Mesendoderm (in vitro differentiated cells): ENCODE measurements around the gene TAF10.

ENCODE experiments used
- DNase-seq: peaks from one replicate; pipeline ENCODE4 v3.0.0; 2013
- H2AK5ac ChIP-seq: 2 replicates; pipeline ENCODE4 v1.6.1; 2013; ENCODE audit warnings: low read length, inconsistent platforms
- H2BK120ac ChIP-seq: 2 replicates; pipeline ENCODE4 v1.6.1; 2013; ENCODE audit warnings: low read depth, mild to moderate bottlenecking, low read length, moderate library complexity, mixed read lengths
- H2BK15ac ChIP-seq: replicated peaks from 2 replicates; pipeline ENCODE4 v1.6.1; 2013; ENCODE audit warnings: low read depth, mild to moderate bottlenecking, moderate library complexity
- H2BK5ac ChIP-seq: 2 replicates; pipeline ENCODE4 v1.6.1; 2013; ENCODE audit warnings: low read length, inconsistent platforms
- H3K18ac ChIP-seq: 2 replicates; pipeline ENCODE4 v1.6.1; 2013; ENCODE audit warnings: mild to moderate bottlenecking, low read length, mixed read lengths
- H3K23ac ChIP-seq: one replicate; pipeline ENCODE4 v1.6.1; 2013; ENCODE audit warnings: low read length
- H3K27ac ChIP-seq: 2 replicates; pipeline ENCODE4 v1.5.1; 2013; ENCODE audit warnings: low read depth, mild to moderate bottlenecking, inconsistent platforms, low read length, moderate library complexity
- H3K27me3 ChIP-seq: 2 replicates; pipeline ENCODE4 v1.6.1; 2013; ENCODE audit warnings: low read length, control low read depth, mild to moderate bottlenecking, inconsistent platforms; ENCODE audit not compliant: insufficient read depth, poor library complexity
- H3K36me3 ChIP-seq: 2 replicates; pipeline ENCODE4 v1.6.1; 2013; ENCODE audit warnings: low read length, inconsistent platforms; ENCODE audit not compliant: control insufficient read depth, insufficient read depth
- H3K4ac ChIP-seq: one replicate; pipeline ENCODE4 v1.6.1; 2013; ENCODE audit warnings: low read depth, mild to moderate bottlenecking, low read length, moderate library complexity
- H3K4me1 ChIP-seq: 2 replicates; pipeline ENCODE4 v1.6.1; 2013; ENCODE audit warnings: low read depth, low read length, inconsistent platforms; ENCODE audit not compliant: control insufficient read depth
- H3K4me2 ChIP-seq: 2 replicates; pipeline ENCODE4 v1.6.1; 2013; ENCODE audit warnings: low read length
- H3K4me3 ChIP-seq: 2 replicates; pipeline ENCODE4 v1.5.1; 2013; ENCODE audit warnings: mild to moderate bottlenecking, low read length
- H3K56ac ChIP-seq: one replicate; pipeline ENCODE4 v1.6.1; 2013; ENCODE audit warnings: low read length
- H3K79me1 ChIP-seq: 2 replicates; pipeline ENCODE4 v1.6.1; 2013; ENCODE audit warnings: low read length, inconsistent platforms
- H3K79me2 ChIP-seq: 2 replicates; pipeline ENCODE4 v1.6.1; 2013; ENCODE audit warnings: mild to moderate bottlenecking, low read length; ENCODE audit not compliant: control insufficient read depth, insufficient read depth
- H3K9ac ChIP-seq: 2 replicates; pipeline ENCODE4 v1.6.1; 2013; ENCODE audit warnings: low read length, inconsistent platforms
- H4K5ac ChIP-seq: one replicate; pipeline ENCODE4 v1.6.1; 2013; ENCODE audit warnings: low read length
- H4K8ac ChIP-seq: one replicate; pipeline ENCODE4 v1.6.1; 2013; ENCODE audit warnings: low read depth, mild to moderate bottlenecking, control low read depth, low read length, moderate library complexity
- WGBS: extraction: QIAGEN DNeasy Blood & Tissue Kit; methylation state at CpG from one replicate; pipeline ENCODE4 v1.1.7; 2013; ENCODE audit warnings: low lambda C conversion rate, missing lambda C conversion rate; ENCODE audit not compliant: insufficient coverage; ENCODE audit errors: extremely low coverage; 5-methylcytosine and 5-hydroxymethylcytosine counted together

The TAF10 gene

GRCh38 chr11:6609502-6610015, 2.5 kb downstream of the TAF10 start:
- Histone ChIP-seq H3K4me3 (no peak overlapping the region), H3K27ac (no peak overlapping the region), H3K4me2 (no peak overlapping the region), H4K5ac (no peak overlapping the region), H3K4me1 (peaks cover 9% of the 10 kb centered on the region), H3K36me3 (peaks cover 19% of the 10 kb centered on the region), H3K18ac (no peak overlapping the region), H4K8ac (no peak overlapping the region), H3K79me1 (peaks cover 24% of the 10 kb centered on the region), H3K56ac (no peak overlapping the region), H2BK15ac (no peak overlapping the region), H3K27me3 (no peaks in the 10 kb centered on the region), H2BK120ac (no peak overlapping the region), H2BK5ac (no peak overlapping the region), H3K79me2 (peaks cover 29% of the 10 kb centered on the region), H3K23ac (no peak overlapping the region), H2AK5ac (no peak overlapping the region), H3K4ac (no peak overlapping the region), H3K9ac (no peak overlapping the region)
- no peak for DNase-seq
- no CpG with 5 or more reads among the region's 8 CpGs for WGBS

- Histone ChIP-seq H2BK15ac (no peak overlapping the region), H3K4ac (no peak overlapping the region), H3K79me2 (peaks cover 36% of the 10 kb centered on the region), H2AK5ac (no peak overlapping the region), H2BK5ac (no peak overlapping the region), H3K4me1 (peaks cover 9% of the 10 kb centered on the region), H3K4me3 (no peak overlapping the region), H3K27ac (no peak overlapping the region), H3K4me2 (no peak overlapping the region), H3K79me1 (peaks cover 25% of the 10 kb centered on the region), H3K18ac (no peak overlapping the region), H3K56ac (no peak overlapping the region), H4K5ac (no peak overlapping the region), H3K36me3 (peaks cover 19% of the 10 kb centered on the region), H3K23ac (peak overlapping the region; percentile 20), H3K27me3 (no peaks in the 10 kb centered on the region), H3K9ac (no peak overlapping the region), H4K8ac (no peak overlapping the region), H2BK120ac (no peak overlapping the region)
- no peak for DNase-seq
- no CpG with 5 or more reads among the region's 14 CpGs for WGBS
These were observed 3.1 kb downstream of the TAF10 start for GRCh38 chr11:6608726-6609501.

DNA sequence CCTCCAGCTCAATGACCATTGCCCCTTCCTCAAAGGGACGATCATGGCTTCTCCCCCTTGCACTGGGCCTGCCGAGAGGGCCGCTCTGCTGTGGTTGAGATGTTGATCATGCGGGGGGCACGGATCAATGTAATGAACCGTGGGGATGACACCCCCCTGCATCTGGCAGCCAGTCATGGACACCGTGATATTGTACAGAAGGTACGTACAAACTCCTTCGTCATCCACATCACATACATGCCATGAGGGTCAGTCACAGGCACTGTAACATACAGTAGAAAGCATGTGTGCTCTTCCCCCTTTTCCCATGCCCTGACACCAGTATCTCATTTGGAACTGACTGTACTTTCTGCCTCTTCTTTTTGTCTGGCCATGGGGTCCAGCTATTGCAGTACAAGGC, 4.0 kb downstream of the TAF10 start:
- H3K4ac ChIP-seq, result no peak overlapping the region
- no peak overlapping the region for H2BK120ac ChIP-seq
- H3K4me2 ChIP-seq, result no peak overlapping the region
- no peak overlapping the region for H4K5ac ChIP-seq
- H2BK15ac ChIP-seq, result no peak overlapping the region
- peaks cover 19% of the 10 kb centered on the region for H3K36me3 ChIP-seq
- no peak overlapping the region for H4K8ac ChIP-seq
- no peak overlapping the region for H3K56ac ChIP-seq
- H3K4me3 ChIP-seq, result no peak overlapping the region
- H2AK5ac ChIP-seq, result no peak overlapping the region
- DNase-seq, result no peak
- H3K27me3 ChIP-seq, result no peaks in the 10 kb centered on the region
- peaks cover 9% of the 10 kb centered on the region for H3K4me1 ChIP-seq
- no peak overlapping the region for H3K23ac ChIP-seq
- H3K79me1 ChIP-seq, result peaks cover 27% of the 10 kb centered on the region
- H2BK5ac ChIP-seq, result no peak overlapping the region
- no CpG with 5 or more reads among the region's 9 CpGs for WGBS
- no peak overlapping the region for H3K18ac ChIP-seq
- no peak overlapping the region for H3K9ac ChIP-seq
- no peak overlapping the region for H3K27ac ChIP-seq
- H3K79me2 ChIP-seq, result peaks cover 39% of the 10 kb centered on the region

GRCh38 chr11:6607190-6607795, 4.7 kb downstream of the TAF10 start:
- Histone ChIP-seq H3K36me3 (peaks cover 19% of the 10 kb centered on the region), H3K18ac (no peak overlapping the region), H3K27me3 (no peaks in the 10 kb centered on the region), H4K8ac (no peak overlapping the region), H3K4me3 (no peak overlapping the region), H3K56ac (peak overlapping the region; percentile 61), H3K79me2 (peaks cover 46% of the 10 kb centered on the region), H3K27ac (no peak overlapping the region), H3K79me1 (peaks cover 30% of the 10 kb centered on the region), H2BK5ac (no peak overlapping the region), H3K4me1 (peaks cover 9% of the 10 kb centered on the region), H3K4ac (no peak overlapping the region), H2BK15ac (no peak overlapping the region), H2AK5ac (no peak overlapping the region), H3K4me2 (no peak overlapping the region), H3K23ac (no peak overlapping the region), H3K9ac (peak overlapping the region; percentile 41), H4K5ac (no peak overlapping the region), H2BK120ac (no peak overlapping the region)
- no peak for DNase-seq

GRCh38 chr11:6606471-6607189, 5.4 kb downstream of the TAF10 start:
- Histone ChIP-seq H4K8ac (no peak overlapping the region), H4K5ac (no peak overlapping the region), H3K4me1 (peaks cover 9% of the 10 kb centered on the region), H2BK15ac (no peak overlapping the region), H3K4me3 (no peak overlapping the region), H2AK5ac (no peak overlapping the region), H3K9ac (peak overlapping the region; percentile 63), H3K79me1 (peaks cover 34% of the 10 kb centered on the region), H2BK5ac (peak overlapping the region; percentile 36), H2BK120ac (no peak overlapping the region), H3K27me3 (no peaks in the 10 kb centered on the region), H3K79me2 (peaks cover 51% of the 10 kb centered on the region), H3K4ac (peak overlapping the region; percentile 39), H3K23ac (no peak overlapping the region), H3K4me2 (peak overlapping the region; percentile 15), H3K56ac (peak overlapping the region; percentile 85), H3K18ac (no peak overlapping the region), H3K36me3 (peaks cover 19% of the 10 kb centered on the region), H3K27ac (peak overlapping the region; percentile 81)
- WGBS, result no CpG with 5 or more reads among the region's 11 CpGs
- DNase-seq, result peak; percentile 98
